Measurements from ENCODE around the gene TUBGCP4.
A peak's percentile ranks its signal among the peaks of the same experiment; 100 is the strongest.

- no peak for TF ChIP-seq CTCF (IDR thresholded peaks at IDR 0.05)
- TF ChIP-seq POLR2A (IDR thresholded peaks at IDR 0.05): peak in 1 of 2 donors; percentile 2
Measured at GRCh38 chr15:43330780-43331087, 40.2 kb upstream of the TUBGCP4 start.

All from heart left ventricle (tissue), 13 donors.